Activated naive CD4-positive, alpha-beta T cell treated with anti-CD3 and anti-CD28 coated beads, Interleukin-2, amount 50 U/mL, for 72 hours (primary cell): ENCODE data around the gene GAN. TPM values are rescaled to one million over a fixed set of nuclear protein-coding genes. Genes with fewer than 3 reads are reported as not detected.

Experiments used
- ATAC-seq, 2 donors: fragments of 150-1000 bp; cut with Tn5 transposase; 2 replicates each; pipeline ENCODE4 v1.10.0; 2021; ENCODE audit warnings: mild to moderate bottlenecking in 2 of 2, moderate library complexity in 2 of 2
- DNase-seq, 2 donors: peaks; one replicate each; pipeline ENCODE4 v3.0.0; 2021 to 2022; ENCODE audit warnings: low spot score in 2 of 2
- H3K27ac Mint-ChIP-seq, 2 donors: one replicate each; pipeline ENCODE4 v1.8.0; 2022; ENCODE audit warnings: mild to moderate bottlenecking in 2 of 2, mixed read lengths in 2 of 2
- H3K36me3 Mint-ChIP-seq, 2 donors: one replicate each; pipeline ENCODE4 v1.8.0; 2022; ENCODE audit warnings: mixed read lengths in 2 of 2
- H3K9me3 Mint-ChIP-seq, 2 donors: one replicate each; pipeline ENCODE4 v1.8.0; 2022; ENCODE audit warnings: mixed read lengths in 2 of 2
- total RNA-seq, 2 donors: library from RNA; stranded (reverse); gene quantifications; one replicate each; pipeline ENCODE4 v1.2.3, GENCODE V29; 2022

GAN gene
- total RNA-seq, 2 donors from 2014 or later = 12.8 to 15.7 TPM

DNA sequence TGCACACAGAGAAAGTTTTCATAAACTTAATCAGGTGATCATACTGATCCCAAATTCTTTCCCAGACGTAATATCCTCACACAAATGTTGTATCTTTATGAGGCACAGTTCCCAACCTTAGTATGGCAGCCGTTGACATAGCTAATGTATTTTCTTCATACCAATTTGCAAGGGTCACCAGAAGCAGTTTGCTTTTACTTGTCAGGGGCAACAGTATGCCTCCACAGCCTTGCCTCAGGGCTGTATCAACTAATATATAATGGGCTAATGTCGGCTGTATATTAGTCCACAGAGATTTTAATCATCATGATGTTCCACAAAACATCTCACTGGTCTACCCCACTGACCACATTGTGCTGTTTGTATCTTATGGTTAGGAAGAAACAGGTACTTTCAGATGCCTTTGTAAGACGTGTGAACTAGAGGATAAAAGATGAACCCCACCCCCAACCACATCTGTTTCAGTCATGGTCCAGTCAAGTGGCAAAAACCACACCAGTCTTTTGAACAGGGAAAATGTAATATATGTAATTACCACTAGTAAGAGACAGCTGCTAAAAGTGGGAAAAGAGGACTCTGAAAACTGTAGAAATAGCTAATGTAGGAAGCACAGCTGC, 55.2 kb downstream of the GAN start:
- ATAC-seq (no peak), DNase-seq (no peak)
- Mint-ChIP-seq H3K9me3 (no peaks in the 10 kb centered on the region), H3K36me3 (no peaks in the 10 kb centered on the region), H3K27ac (peak overlapping the region in 1 of 2 donors; percentile 31)

DNA sequence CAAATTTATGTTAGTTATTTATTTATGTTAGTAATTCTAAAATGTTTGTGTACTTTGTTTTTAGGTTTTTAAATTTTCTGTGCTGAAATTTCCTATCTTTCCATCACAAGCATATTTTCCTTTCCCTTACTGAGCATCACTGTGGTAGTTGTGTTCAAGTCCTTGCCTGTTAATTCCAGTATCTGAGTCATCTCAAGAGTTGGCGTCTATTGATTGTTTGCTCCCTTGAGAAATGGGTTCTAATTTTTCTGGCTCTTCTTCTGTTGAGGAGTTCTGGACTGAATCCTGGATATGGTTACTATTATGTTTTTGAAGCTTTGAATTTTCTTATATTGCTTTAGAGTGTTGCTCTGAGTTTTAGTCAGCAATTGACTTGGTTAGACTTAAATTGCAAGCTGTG, 56.3 kb downstream of the GAN start:
- Mint-ChIP-seq H3K9me3 (no peaks in the 10 kb centered on the region), H3K36me3 (no peaks in the 10 kb centered on the region), H3K27ac (no peak overlapping the region)
- ATAC-seq (no peak), DNase-seq (no peak)

DNA sequence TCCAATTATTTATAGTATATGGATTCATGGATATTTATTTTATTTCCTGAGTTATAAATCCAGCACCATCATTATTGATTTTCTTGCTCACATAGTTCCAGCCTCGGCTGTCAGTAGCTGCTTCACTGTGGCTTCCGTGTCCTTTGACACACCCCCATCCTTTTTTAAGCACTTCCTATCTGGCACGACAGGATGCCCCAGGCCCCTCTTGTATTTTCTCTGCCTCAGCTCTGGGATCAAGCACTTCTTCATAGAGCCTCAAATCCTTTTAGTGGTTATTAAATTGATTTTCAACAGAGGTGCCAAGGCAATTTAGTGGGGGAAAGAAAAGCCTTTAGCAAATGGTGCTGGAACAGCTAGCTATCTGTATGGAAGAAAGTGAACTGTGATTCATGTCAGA, 59.8 kb downstream of the GAN start:
- Mint-ChIP-seq H3K9me3 (no peaks in the 10 kb centered on the region), H3K36me3 (peaks cover 4 to 6% of the 10 kb centered on the region in 2 donors), H3K27ac (no peak overlapping the region)
- DNase-seq (no peak), ATAC-seq (no peak)

- Mint-ChIP-seq H3K9me3 (no peaks in the 10 kb centered on the region), H3K27ac (no peak overlapping the region), H3K36me3 (peaks cover 4 to 6% of the 10 kb centered on the region in 2 donors)
- ATAC-seq (peak in 1 of 2 donors; percentile 68), DNase-seq (no peak)
Observed at GRCh38 chr16:81376880-81377279, 62.1 kb downstream of the GAN start.

- H3K27ac Mint-ChIP-seq = no peak overlapping the region
- no peaks in the 10 kb centered on the region for H3K9me3 Mint-ChIP-seq
- ATAC-seq (no peak), DNase-seq (no peak)
- peaks cover 4 to 6% of the 10 kb centered on the region in 2 donors for H3K36me3 Mint-ChIP-seq
Observed at GRCh38 chr16:81378049-81378448, 63.3 kb downstream of the GAN start.

GRCh38 chr16:81380932-81381331, 66.2 kb downstream of the GAN start:
- DNase-seq (no peak), ATAC-seq (no peak)
- Mint-ChIP-seq H3K9me3 (no peaks in the 10 kb centered on the region), H3K36me3 (peaks cover 4 to 6% of the 10 kb centered on the region in 2 donors), H3K27ac (no peak overlapping the region)

GRCh38 chr16:81384006-81384405, 69.2 kb downstream of the GAN start:
- no peak for ATAC-seq
- H3K9me3 Mint-ChIP-seq = no peaks in the 10 kb centered on the region
- no peak for DNase-seq
- H3K36me3 Mint-ChIP-seq = no peaks in the 10 kb centered on the region
- H3K27ac Mint-ChIP-seq = no peak overlapping the region

DNA sequence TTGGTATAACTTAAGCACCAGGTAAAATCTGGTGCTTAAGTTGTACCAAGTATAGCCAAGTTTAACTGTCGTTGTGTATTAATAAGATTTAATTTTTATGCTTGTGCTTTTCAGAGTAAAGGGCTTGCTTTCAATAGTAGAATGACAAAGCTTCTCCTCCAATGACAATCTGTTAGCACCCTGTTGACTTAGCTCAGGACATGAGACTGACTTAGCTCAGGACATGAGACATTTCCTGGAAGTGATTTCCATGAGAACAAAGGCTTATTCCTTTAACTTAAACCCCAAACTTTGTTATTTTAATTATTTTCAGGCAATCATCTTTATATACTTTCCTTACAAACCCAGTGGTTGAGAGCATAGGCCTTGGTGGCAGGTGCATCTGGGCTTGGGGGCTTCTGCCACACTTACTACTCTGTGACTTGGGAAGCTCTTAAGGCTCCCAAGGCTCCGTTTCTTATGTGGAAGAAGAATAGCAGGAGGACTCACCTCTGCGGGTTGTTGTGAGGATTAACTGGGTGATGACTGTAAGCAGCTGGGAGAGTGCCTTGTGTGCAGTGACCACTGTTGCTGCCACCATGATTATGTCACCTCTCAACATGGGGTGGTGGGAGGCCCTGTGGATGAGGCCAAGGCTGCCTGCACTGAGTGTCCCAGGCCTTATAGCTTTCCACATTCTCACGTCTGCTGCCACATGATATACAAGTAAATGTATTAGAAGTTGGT, 70.4 kb downstream of the GAN start:
- Mint-ChIP-seq H3K27ac (no peak overlapping the region), H3K9me3 (no peaks in the 10 kb centered on the region), H3K36me3 (no peaks in the 10 kb centered on the region)
- ATAC-seq (no peak), DNase-seq (no peak)

- Mint-ChIP-seq H3K36me3 (no peaks in the 10 kb centered on the region), H3K9me3 (no peaks in the 10 kb centered on the region), H3K27ac (no peak overlapping the region)
- no peak for DNase-seq
- no peak for ATAC-seq
Observed at GRCh38 chr16:81388357-81388756, 73.6 kb downstream of the GAN start.

GRCh38 chr16:81390840-81391239, 76.1 kb downstream of the GAN start:
- no peaks in the 10 kb centered on the region for H3K36me3 Mint-ChIP-seq
- H3K9me3 Mint-ChIP-seq = no peaks in the 10 kb centered on the region
- no peak for ATAC-seq
- no peak for DNase-seq
- peak overlapping the region in 1 of 2 donors; percentile 79 for H3K27ac Mint-ChIP-seq

DNA sequence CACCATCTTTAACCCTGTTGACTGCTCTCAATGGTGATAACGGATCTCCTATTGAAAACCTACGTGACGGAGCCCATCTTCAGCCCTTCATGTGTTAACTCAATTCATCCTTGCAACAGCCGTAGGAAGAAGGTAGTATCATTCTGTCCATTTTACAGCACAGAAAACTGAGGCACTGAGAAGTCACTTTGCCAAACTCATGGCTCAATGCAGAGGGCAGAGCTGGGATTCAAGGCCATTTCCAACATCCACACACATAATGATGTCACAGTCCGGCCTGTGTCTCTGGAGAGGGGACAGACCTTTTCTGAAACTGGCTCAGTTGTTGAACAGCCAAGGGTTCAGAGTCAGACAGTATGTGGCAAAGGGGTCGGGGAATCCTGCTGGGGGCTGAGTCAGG, 77.2 kb downstream of the GAN start:
- Mint-ChIP-seq H3K27ac (no peak overlapping the region), H3K9me3 (no peaks in the 10 kb centered on the region), H3K36me3 (no peaks in the 10 kb centered on the region)
- DNase-seq (no peak), ATAC-seq (no peak)

GRCh38 chr16:81394416-81394815, 79.7 kb downstream of the GAN start:
- H3K36me3 Mint-ChIP-seq = no peaks in the 10 kb centered on the region
- DNase-seq (peak in 1 of 2 donors; percentile 23), ATAC-seq (no peak)
- H3K9me3 Mint-ChIP-seq = no peaks in the 10 kb centered on the region
- no peak overlapping the region for H3K27ac Mint-ChIP-seq

DNA sequence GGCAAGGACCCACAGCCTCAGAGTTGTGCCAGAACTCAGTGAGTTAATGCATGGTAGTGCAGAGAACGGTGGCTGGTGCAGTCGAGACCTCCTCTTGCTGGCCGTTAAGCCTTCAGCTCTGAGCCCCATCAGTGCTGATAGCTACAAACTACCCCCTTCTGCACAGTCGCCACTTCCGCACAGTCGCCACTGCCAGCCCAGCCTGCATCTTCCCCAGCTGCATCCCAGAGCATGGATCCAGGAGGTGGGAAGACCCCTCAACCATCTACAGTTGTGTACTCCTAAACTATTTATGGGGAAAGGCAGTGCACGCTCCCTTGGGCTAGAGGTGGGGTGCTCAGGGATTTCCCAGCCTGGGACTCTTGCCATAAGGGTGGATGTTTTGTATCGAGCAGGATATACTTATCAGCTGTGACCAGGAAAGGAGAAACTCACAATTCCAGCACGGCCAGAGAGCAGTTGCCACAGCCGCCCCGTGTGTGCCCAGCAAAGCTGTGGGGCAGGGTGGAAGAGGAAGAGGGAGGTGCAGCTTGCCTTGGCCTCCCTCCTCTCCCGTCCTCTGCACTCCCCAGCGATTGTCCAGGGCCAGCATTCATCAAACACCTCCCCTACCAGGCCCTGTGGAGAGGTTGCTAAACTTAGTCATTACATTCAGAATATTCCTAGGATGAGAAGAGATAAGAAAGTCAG, 80.3 kb downstream of the GAN start:
- Mint-ChIP-seq H3K36me3 (no peaks in the 10 kb centered on the region), H3K9me3 (no peaks in the 10 kb centered on the region), H3K27ac (peak overlapping the region in 1 of 2 donors; percentile 46)
- DNase-seq = peak in 1 of 2 donors; percentile 41
- ATAC-seq = no peak

DNA sequence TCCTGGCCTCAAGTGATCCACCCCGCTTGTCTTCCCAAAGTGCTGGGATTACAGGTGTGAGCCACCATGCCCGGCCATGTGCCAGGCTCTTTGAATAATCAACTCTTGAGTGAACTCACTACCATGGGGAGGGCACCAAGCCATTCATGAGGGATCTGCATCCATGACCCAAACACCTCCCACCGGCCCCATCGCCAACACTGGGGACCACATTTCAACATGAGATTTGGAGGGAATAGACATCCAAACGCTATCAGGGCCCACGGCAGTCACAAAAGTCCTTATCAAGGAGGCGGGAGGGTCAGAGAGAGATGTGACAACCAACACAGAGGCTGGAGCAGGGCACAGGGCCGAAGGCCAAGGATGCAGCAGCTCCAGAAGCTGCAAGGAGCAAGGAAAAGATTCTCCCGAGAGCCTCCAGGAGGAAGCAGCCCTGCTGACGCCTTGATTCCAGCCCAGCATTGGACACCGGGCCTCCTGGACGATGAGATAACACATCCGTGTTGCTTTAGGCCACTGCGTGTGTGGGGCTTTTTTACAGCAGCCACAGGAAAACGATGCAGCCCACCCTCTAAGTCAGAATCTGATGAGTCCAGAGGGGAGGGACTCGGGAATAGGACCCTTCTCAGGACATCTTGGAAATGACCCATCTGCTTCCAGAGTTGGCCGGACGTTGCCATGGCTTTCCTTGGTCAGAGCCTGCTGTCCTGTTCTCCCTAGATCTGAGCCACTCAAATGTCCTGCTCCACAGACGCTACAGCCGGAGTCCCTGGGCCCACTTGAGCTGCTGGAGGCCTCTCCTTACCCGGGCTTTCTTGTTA, 82.5 kb downstream of the GAN start:
- H3K36me3 Mint-ChIP-seq = no peaks in the 10 kb centered on the region
- H3K27ac Mint-ChIP-seq = peak overlapping the region in 1 of 2 donors; percentile 14
- no peaks in the 10 kb centered on the region for H3K9me3 Mint-ChIP-seq
- no peak for DNase-seq
- ATAC-seq = no peak

GRCh38 chr16:81397879-81398520, 83.2 kb downstream of the GAN start:
- no peak for ATAC-seq
- H3K36me3 Mint-ChIP-seq = no peaks in the 10 kb centered on the region
- H3K27ac Mint-ChIP-seq = no peak overlapping the region
- no peak for DNase-seq
- no peaks in the 10 kb centered on the region for H3K9me3 Mint-ChIP-seq

DNA sequence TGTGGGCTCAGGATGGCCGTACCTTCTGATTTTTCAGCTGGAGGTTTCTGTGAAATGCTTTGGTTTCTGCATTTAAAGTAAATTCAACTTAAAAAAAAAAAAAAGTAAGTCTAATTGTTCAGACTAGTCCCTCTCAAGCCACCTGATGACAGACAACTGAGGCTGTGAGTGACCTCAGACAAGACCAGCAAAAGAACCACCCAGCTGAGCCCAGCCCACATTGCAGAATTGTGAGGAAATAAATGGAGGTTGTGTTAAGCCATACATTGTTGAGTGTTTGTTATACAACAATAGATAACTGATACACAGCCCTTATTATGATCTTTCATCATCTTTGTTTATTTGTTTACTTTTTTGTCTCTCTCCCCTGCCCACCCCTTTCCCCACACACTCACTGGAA, 85.1 kb downstream of the GAN start:
- ATAC-seq (no peak), DNase-seq (no peak)
- H3K36me3 Mint-ChIP-seq = no peaks in the 10 kb centered on the region
- no peaks in the 10 kb centered on the region for H3K9me3 Mint-ChIP-seq
- H3K27ac Mint-ChIP-seq = no peak overlapping the region
